K562 (cell line): ENCODE data around the gene RGR. TPM values are rescaled to one million over a fixed set of nuclear protein-coding genes. Genes with fewer than 3 reads are reported as not detected.

ENCODE experiments used
- ATAC-seq: fragments of 200-7000 bp; cut with Tn5 transposase; 3 replicates; pipeline ENCODE4 v1.9.1; 2020; ENCODE audit warnings: moderate library complexity
- BruUV-seq: library from RNA; stranded (reverse); fragments of 400-500 nt; replicated peaks from 2 replicates; lab custom pipeline; 2021; lab: Mats Ljungman, UMichigan
- CTCF ChIA-PET: fragments of 300-600 bp; formaldehyde crosslinking; extraction: SDS; loops from one replicate; lab custom pipeline; 2021; ENCODE audit warnings: low intra/inter-chr PET ratio; lab: Yijun Ruan, JAX
- POLR2A ChIA-PET: fragments of 300-600, 350-650 bp; sonication (Branson Sonifier 250); formaldehyde crosslinking; extraction: SDS; loops from one replicate; lab custom pipeline; 2021; ENCODE audit warnings: antibody characterized with exemption, inconsistent platforms; lab: Yijun Ruan, JAX
- DNase-seq, 4 experiments: peaks; one replicate each; pipeline versions ENCODE4 v3.0.0 to v3.0.0-alpha.2; 2011 to 2018; ENCODE audit warnings: low spot score in 3 of 4, mixed read lengths in 3 of 4; ENCODE audit errors: extremely low read depth in 1 of 4
- FAIRE-seq: peaks from 2 replicates; lab custom pipeline; 2011; peaks lifted over from hg19 to GRCh38; lab: Jason Lieb, UNC
- H2AFZ ChIP-seq: 2 replicates; pipeline ENCODE4 v1.6.0; 2011; ENCODE audit warnings: low read depth, low read length, control low read depth, inconsistent platforms
- H3K27ac ChIP-seq: fragments of 200-600 bp; 3 replicates; pipeline ENCODE4 v1.8.0; 2011; ENCODE audit warnings: low read depth, mild to moderate bottlenecking, control low read depth, inconsistent platforms, low read length, moderate library complexity, mixed read lengths; ENCODE audit errors: extremely low read depth
- H3K27me3 ChIP-seq, 2 experiments: fragments of 300-600 bp in 1 of 2; 2 replicates in 1 of 2; 3 replicates in 1 of 2; pipeline versions ENCODE4 v1.6.0 to v1.8.0; 2011; ENCODE audit warnings: inconsistent platforms in 2 of 2, low read length in 2 of 2, mild to moderate bottlenecking in 1 of 2, mixed read lengths in 1 of 2, moderate library complexity in 1 of 2; ENCODE audit not compliant: control insufficient read depth in 2 of 2, insufficient read depth in 2 of 2
- H3K36me3 ChIP-seq: fragments of 300-600 bp; 3 replicates; pipeline ENCODE4 v1.8.0; 2011; ENCODE audit warnings: mild to moderate bottlenecking, low read length, inconsistent platforms; ENCODE audit not compliant: control insufficient read depth, insufficient read depth
- H3K4me1 ChIP-seq, 2 experiments: fragments of 200-600 bp in 1 of 2; replicated peaks in 1 of 2; 2 replicates in 1 of 2; 3 replicates in 1 of 2; pipeline versions ENCODE4 v1.5.1 to v1.8.0; 2011; ENCODE audit warnings: inconsistent platforms in 2 of 2, low read length in 2 of 2, mild to moderate bottlenecking in 1 of 2, mixed read lengths in 1 of 2, moderate library complexity in 1 of 2; ENCODE audit not compliant: control insufficient read depth in 2 of 2, insufficient read depth in 2 of 2
- H3K4me2 ChIP-seq: 2 replicates; pipeline ENCODE4 v1.6.1; 2011; ENCODE audit warnings: low read length, control low read depth, inconsistent platforms, mixed read lengths; ENCODE audit not compliant: insufficient read depth
- H3K4me3 ChIP-seq: fragments of 200-600 bp; sonication (generic), shearing (Covaris generic); 2 replicates; pipeline ENCODE4 v1.5.1; 2016; ENCODE audit warnings: control low read depth, inconsistent platforms
- H3K79me2 ChIP-seq: fragments of 200-600 bp; 3 replicates; pipeline ENCODE4 v1.8.0; 2011; ENCODE audit warnings: low read length, inconsistent platforms; ENCODE audit not compliant: control insufficient read depth, insufficient read depth
- H3K9ac ChIP-seq, 2 experiments: 2 replicates each; pipeline versions ENCODE4 v1.6.0 to v1.6.1; 2011; ENCODE audit warnings: low read depth in 2 of 2, low read length in 2 of 2, control low read depth in 1 of 2, inconsistent platforms in 1 of 2, mild to moderate bottlenecking in 1 of 2, mixed read lengths in 1 of 2; ENCODE audit not compliant: insufficient read depth in 1 of 2
- H3K9me1 ChIP-seq: one replicate; pipeline ENCODE4 v1.6.0; 2011; ENCODE audit warnings: inconsistent platforms, mild to moderate bottlenecking, low read length, moderate library complexity; ENCODE audit not compliant: control insufficient read depth, insufficient read depth
- H3K9me3 ChIP-seq: replicated peaks from 2 replicates; pipeline ENCODE4 v1.5.1; 2011; ENCODE audit warnings: low read depth, low read length, inconsistent platforms; ENCODE audit not compliant: control insufficient read depth, insufficient read depth
- H4K20me1 ChIP-seq: replicated peaks from 2 replicates; pipeline ENCODE4 v1.6.1; 2011; ENCODE audit warnings: low read length, inconsistent platforms, mixed read lengths; ENCODE audit not compliant: control insufficient read depth, insufficient read depth
- EGR1 ChIP-seq: fragments of 450-650 bp; conservative IDR thresholded peaks from 2 replicates; pipeline ENCODE4 v1.6.1; 2017; ENCODE audit warnings: mild to moderate bottlenecking
- FOSL1 ChIP-seq: fragments of 200-800 bp; sonication (Bioruptor generic); conservative IDR thresholded peaks from 2 replicates; pipeline ENCODE4 v1.6.1; 2016; ENCODE audit warnings: missing genetic modification characterization, missing compliant biosample characterization
- HES1 ChIP-seq: fragments of 450-650 bp; IDR thresholded peaks from 2 replicates; pipeline ENCODE4 v1.6.1; 2016; ENCODE audit warnings: low read depth, mild to moderate bottlenecking, moderate library complexity
- JUND ChIP-seq, 2 experiments: IDR thresholded peaks; 2 replicates in 1 of 2; 3 replicates in 1 of 2; pipeline ENCODE4 v1.6.1; 2011; ENCODE audit warnings: borderline replicate concordance in 2 of 2, low read depth in 2 of 2, low read length in 2 of 2, improper control_type of control experiment in 1 of 2, missing biosample characterization in 1 of 2, missing genetic modification characterization in 1 of 2, missing genetic modification reagents in 1 of 2
- LCOR ChIP-seq: sonication (generic); formaldehyde crosslinking; IDR thresholded peaks from 2 replicates; pipeline ENCODE4 v1.8.0; 2022; ENCODE audit warnings: mild to moderate bottlenecking, missing genetic modification reagents
- MLX ChIP-seq, 2 experiments: fragments of 450-650 bp in 1 of 2; sonication (generic) in 1 of 2; formaldehyde crosslinking; conservative IDR thresholded peaks; 2 replicates each; pipeline versions ENCODE4 v1.4.0 to v1.8.1; 2020 to 2022; ENCODE audit warnings: mild to moderate bottlenecking in 1 of 2, missing genetic modification reagents in 1 of 2
- MNT ChIP-seq, 2 experiments: fragments of 450-650 bp; conservative IDR thresholded peaks; 2 replicates each; pipeline ENCODE4 v1.6.1; 2017; ENCODE audit warnings: mild to moderate bottlenecking in 2 of 2, moderate library complexity in 2 of 2
- PCBP1 ChIP-seq: fragments of 200-400 bp; formaldehyde crosslinking; IDR thresholded peaks from 2 replicates; pipeline ENCODE4 v1.6.1; 2018; ENCODE audit warnings: mild to moderate bottlenecking, low read depth, low read length; ENCODE audit not compliant: poor library complexity, severe bottlenecking
- PHB ChIP-seq: fragments of 250-450 bp; sonication (Bioruptor Pico); IDR thresholded peaks from 2 replicates; pipeline ENCODE4 v1.5.0; 2021
- PREB ChIP-seq: sonication (generic); formaldehyde crosslinking; IDR thresholded peaks from 2 replicates; pipeline ENCODE4 v1.8.1; 2023; ENCODE audit warnings: mild to moderate bottlenecking, missing genetic modification reagents
- SMAD1 ChIP-seq: fragments of 150-350 bp; IDR thresholded peaks from 2 replicates; pipeline ENCODE4 v1.6.1; 2014; ENCODE audit warnings: low read length, low read depth; ENCODE audit not compliant: partially characterized antibody
- U2AF2 ChIP-seq: fragments of 200-400 bp; formaldehyde crosslinking; optimal IDR thresholded peaks from 2 replicates; pipeline ENCODE3; 2017; ENCODE audit warnings: low read depth, mild to moderate bottlenecking, low read length
- VEZF1 ChIP-seq: fragments of 200-800 bp; sonication (Bioruptor generic); IDR thresholded peaks from 2 replicates; pipeline ENCODE4 v1.6.1; 2017; ENCODE audit warnings: missing genetic modification characterization, missing compliant biosample characterization
- ZFPM2 ChIP-seq: fragments of 250-450 bp; sonication (Bioruptor Pico); IDR thresholded peaks from 2 replicates; pipeline ENCODE4 v1.5.1; 2022; ENCODE audit warnings: mild to moderate bottlenecking
- ZNF583 ChIP-seq: fragments of 250-450 bp; sonication (Bioruptor Pico); IDR thresholded peaks from 2 replicates; pipeline ENCODE4 v1.4.0; 2020
- ZNF830 ChIP-seq: fragments of 250-450 bp; sonication (Bioruptor Pico); IDR thresholded peaks from 2 replicates; pipeline ENCODE4 v1.5.0; 2021; ENCODE audit warnings: mild to moderate bottlenecking
- WGBS: fragments of 100-300 bp; shearing (Covaris generic); methylation state at CpG from one replicate; pipeline ENCODE4 v1.1.6; 2016; ENCODE audit warnings: low coverage, mixed read lengths; ENCODE audit not compliant: insufficient coverage; ENCODE audit errors: missing lambda C conversion rate; 5-methylcytosine and 5-hydroxymethylcytosine counted together
- in situ Hi-C: fragments of 300-500 bp; cut with MboI; formaldehyde crosslinking; loops from 4 replicates; pipeline ENCODE4 v1.15.0; 2018; ENCODE audit warnings: inconsistent platforms, mixed read lengths
- intact Hi-C: fragments of 100-400 bp; cut with micrococcal nuclease; formaldehyde crosslinking; loops from 2 replicates; pipeline ENCODE4 v1.14.2; 2022
- polyA plus RNA-seq, 8 experiments: library from polyadenylated mRNA; depleted of rRNA in 4 of 8; stranded (reverse) in 5 of 8; unstranded in 3 of 8; fragments of >200 nt; fragmentation: Nextera tagmentation in 2 of 8; fragmentation: Illumina TruSeq in 1 of 8; extraction: Ambion mirVana in 2 of 8; extraction: Trizol in 1 of 8; gene quantifications; 2 replicates each; pipeline versions ENCODE4 v1.2.1 to v1.2.3, GENCODE V29; 2011 to 2014; ENCODE audit warnings: inconsistent platforms in 1 of 8, missing spikeins in 1 of 8
- total RNA-seq, 7 experiments: library from RNA; depleted of rRNA in 6 of 7; stranded (reverse); fragments of >200 nt in 6 of 7; fragmentation: Illumina TruSeq in 2 of 7; extraction: Trizol in 2 of 7; gene quantifications; 2 replicates each; pipeline versions ENCODE4 v1.2.1 to v1.2.3, GENCODE V29; 2011 to 2021; ENCODE audit warnings: low replicate concordance in 1 of 7

The RGR gene
- total and polyA plus RNA-seq, 9 of the 15 experiments (the other 6 are each of a cell fraction or from before 2014, with no cell fraction given), result not detected

GRCh38 chr10:84258034-84258695, 13.3 kb downstream of the RGR start:
- 3% methylated on average over 7 of the region's 7 CpGs for WGBS
- H3K9me1 ChIP-seq, result no peaks in the 10 kb centered on the region
- H3K36me3 ChIP-seq, result no peaks in the 10 kb centered on the region
- H2AFZ ChIP-seq, result no peak overlapping the region
- H3K27me3 ChIP-seq, result peaks cover 5 to 43% of the 10 kb centered on the region in 2 experiments; a peak in 2 of 5 replicates
- BruUV-seq, result no TSS peak
- H3K9ac ChIP-seq, result no peak overlapping the region
- intact Hi-C loops (loop anchor here (5.0 kb wide), 1 partner anchor 126 kb away; no protein-coding TSS in a partner anchor), in situ Hi-C loops (no loop called here)
- H3K4me2 ChIP-seq, result no peak overlapping the region
- no peaks in the 10 kb centered on the region for H4K20me1 ChIP-seq
- H3K27ac ChIP-seq, result no peak overlapping the region
- H3K79me2 ChIP-seq, result no peaks in the 10 kb centered on the region
- FAIRE-seq (no peak), DNase-seq (no peak), ATAC-seq (no peak)
- H3K4me3 ChIP-seq, result no peak overlapping the region
- ChIA-PET POLR2A (no interaction called here), CTCF (no interaction called here)
- no peaks in the 10 kb centered on the region for H3K9me3 ChIP-seq
- H3K4me1 ChIP-seq, result peaks cover 4 to 15% of the 10 kb centered on the region in 2 experiments; a peak in 2 of 5 replicates
- TF ChIP-seq FOSL1 (peak; percentile 77), EGR1 (no peak), ZNF583 (CRISPR knock-in tag) (no peak), VEZF1 (CRISPR knock-in tag) (peak; percentile 50), SMAD1 (no peak), JUND (IDR thresholded peaks at IDR 0.05; ENCODE audit: borderline replicate concordance, low read depth, low read length) (no peak), JUND (tag; IDR thresholded peaks at IDR 0.05; ENCODE audit: borderline replicate concordance, low read depth, low read length) (peak; percentile 15; the same call in 1 of the 3 replicates), MLX (CRISPR knock-in tag; conservative IDR thresholded peaks at IDR 0.05) (no peak), ZFPM2 (CRISPR knock-in tag) (no peak), PHB (CRISPR knock-in tag) (no peak), PCBP1 (no peak), LCOR (CRISPR knock-in tag) (no peak), MNT (conservative IDR thresholded peaks at IDR 0.05) (no peak), ZNF830 (no peak), PREB (CRISPR knock-in tag) (no peak), HES1 (no peak), U2AF2 (no peak)
